HL-60 (cell line): ENCODE measurements around the gene GEN1.

ENCODE experiments used
- DNase-seq, 2 experiments: peaks; one replicate each; pipeline ENCODE4 v3.0.0-alpha.2; 2010 to 2020; ENCODE audit warnings: low read depth in 1 of 2, low spot score in 1 of 2
- H3K27ac ChIP-seq: fragments of 250-450 bp; sonication (Bioruptor Pico); replicated peaks from 2 replicates; pipeline ENCODE4 v1.5.1; 2020; ENCODE audit warnings: mild to moderate bottlenecking, moderate library complexity
- H3K27me3 ChIP-seq: fragments of 250-450 bp; sonication (Bioruptor Pico); 2 replicates; pipeline ENCODE4 v1.5.1; 2021; ENCODE audit warnings: mild to moderate bottlenecking, moderate library complexity; ENCODE audit not compliant: insufficient read depth, poor library complexity, severe bottlenecking
- H3K4me3 ChIP-seq: replicated peaks from 2 replicates; pipeline ENCODE4 v1.5.1; 2011; ENCODE audit warnings: mild to moderate bottlenecking, control low read depth, low read length; ENCODE audit not compliant: insufficient read depth
- CTCF ChIP-seq: IDR thresholded peaks from one replicate; pipeline ENCODE4 v1.5.1; 2011; ENCODE audit warnings: low read length, control low read depth, inconsistent platforms; ENCODE audit not compliant: insufficient read depth
- GABPA ChIP-seq: IDR thresholded peaks from 2 replicates; pipeline ENCODE4 v1.6.1; 2012; ENCODE audit warnings: low read depth
- POLR2AphosphoS5 ChIP-seq: IDR thresholded peaks from 2 replicates; pipeline ENCODE4 v1.6.1; 2012; ENCODE audit warnings: low read depth
- REST ChIP-seq: IDR thresholded peaks from 2 replicates; pipeline ENCODE4 v1.6.1; 2012; ENCODE audit warnings: low read depth; ENCODE audit not compliant: insufficient replicate concordance
- SPI1 ChIP-seq: IDR thresholded peaks from 2 replicates; pipeline ENCODE4 v1.6.1; 2012; ENCODE audit warnings: low read depth, mild to moderate bottlenecking, borderline replicate concordance

Gene GEN1

GRCh38 chr2:17803497-17803896, 49.6 kb downstream of the GEN1 start:
- TF ChIP-seq POLR2AphosphoS5 (no peak), GABPA (no peak), REST (no peak), SPI1 (no peak), CTCF (no peak)
- DNase-seq, result no peak
- Histone ChIP-seq H3K4me3 (no peak overlapping the region), H3K27ac (no peak overlapping the region), H3K27me3 (no peaks in the 10 kb centered on the region)

- TF ChIP-seq POLR2AphosphoS5 (no peak), SPI1 (peak; percentile 97)
- peak; percentile 11 to 21 for DNase-seq
Observed at GRCh38 chr2:17804358-17804757, 50.4 kb downstream of the GEN1 start.

GRCh38 chr2:17805166-17805565, 51.2 kb downstream of the GEN1 start:
- no peak overlapping the region for H3K27ac ChIP-seq
- no peak for DNase-seq
- no peaks in the 10 kb centered on the region for H3K27me3 ChIP-seq
- H3K4me3 ChIP-seq, result no peak overlapping the region
- TF ChIP-seq SPI1 (no peak), REST (no peak), GABPA (no peak), POLR2AphosphoS5 (no peak), CTCF (no peak)

More at GRCh38 chr2:17804358-17804757, 50.4 kb downstream of the GEN1 start:
- Histone ChIP-seq H3K4me3 (no peak overlapping the region), H3K27ac (no peak overlapping the region), H3K27me3 (no peaks in the 10 kb centered on the region)

- Histone ChIP-seq H3K27ac (no peak overlapping the region), H3K4me3 (no peak overlapping the region), H3K27me3 (no peaks in the 10 kb centered on the region)
- no peak for DNase-seq
- TF ChIP-seq POLR2AphosphoS5 (no peak), GABPA (no peak), CTCF (no peak), REST (no peak), SPI1 (no peak)
Observed at GRCh38 chr2:17805717-17806363, 51.9 kb downstream of the GEN1 start.
